ENCODE results near the gene POU3F3.

The POU3F3 gene

GRCh38 chr2:104846786-104847585, 6.9 kb upstream of the POU3F3 start:
- no peak for DNase-seq (ENCODE audit: low read depth, low spot score)
- H3K27ac ChIP-seq: no peak overlapping the region

GRCh38 chr2:104847586-104848160, 6.2 kb upstream of the POU3F3 start:
- DNase-seq (ENCODE audit: low read depth, low spot score): no peak
- H3K27ac ChIP-seq: no peak overlapping the region

GRCh38 chr2:104848526-104848925, 5.4 kb upstream of the POU3F3 start:
- H3K27ac ChIP-seq: no peak overlapping the region
- no peak for DNase-seq (ENCODE audit: low read depth, low spot score)

- DNase-seq (ENCODE audit: low read depth, low spot score): no peak
- H3K27ac ChIP-seq: no peak overlapping the region
Measured at GRCh38 chr2:104849101-104849500, 4.8 kb upstream of the POU3F3 start.

DNA sequence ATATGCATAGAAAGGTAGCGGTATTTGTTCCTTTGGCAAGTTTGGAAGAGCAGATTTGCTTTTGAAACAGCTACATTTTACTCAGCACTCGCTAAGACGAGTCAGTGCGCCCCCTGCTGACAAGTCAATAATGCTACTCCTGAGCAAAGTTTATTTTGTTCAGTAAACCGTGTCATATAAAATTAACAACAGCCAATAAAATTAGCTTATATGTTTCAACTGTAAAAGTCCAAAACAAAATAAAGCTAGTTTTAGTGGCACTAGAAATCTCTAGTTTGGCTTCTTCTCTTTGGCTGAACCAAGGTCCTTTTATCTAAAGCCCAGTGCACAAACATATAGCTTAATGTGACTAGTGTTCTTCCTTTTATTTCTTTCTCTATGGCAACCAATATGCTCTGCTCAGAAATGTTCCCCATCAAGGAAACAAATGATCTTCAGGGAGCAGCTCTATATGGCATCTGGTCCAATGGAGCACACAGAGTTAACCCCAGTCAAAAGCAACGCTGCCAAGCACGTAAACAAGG, 4.2 kb upstream of the POU3F3 start:
- H3K27ac ChIP-seq: no peak overlapping the region
- peak; percentile 22 for DNase-seq (ENCODE audit: low read depth, low spot score)

DNA sequence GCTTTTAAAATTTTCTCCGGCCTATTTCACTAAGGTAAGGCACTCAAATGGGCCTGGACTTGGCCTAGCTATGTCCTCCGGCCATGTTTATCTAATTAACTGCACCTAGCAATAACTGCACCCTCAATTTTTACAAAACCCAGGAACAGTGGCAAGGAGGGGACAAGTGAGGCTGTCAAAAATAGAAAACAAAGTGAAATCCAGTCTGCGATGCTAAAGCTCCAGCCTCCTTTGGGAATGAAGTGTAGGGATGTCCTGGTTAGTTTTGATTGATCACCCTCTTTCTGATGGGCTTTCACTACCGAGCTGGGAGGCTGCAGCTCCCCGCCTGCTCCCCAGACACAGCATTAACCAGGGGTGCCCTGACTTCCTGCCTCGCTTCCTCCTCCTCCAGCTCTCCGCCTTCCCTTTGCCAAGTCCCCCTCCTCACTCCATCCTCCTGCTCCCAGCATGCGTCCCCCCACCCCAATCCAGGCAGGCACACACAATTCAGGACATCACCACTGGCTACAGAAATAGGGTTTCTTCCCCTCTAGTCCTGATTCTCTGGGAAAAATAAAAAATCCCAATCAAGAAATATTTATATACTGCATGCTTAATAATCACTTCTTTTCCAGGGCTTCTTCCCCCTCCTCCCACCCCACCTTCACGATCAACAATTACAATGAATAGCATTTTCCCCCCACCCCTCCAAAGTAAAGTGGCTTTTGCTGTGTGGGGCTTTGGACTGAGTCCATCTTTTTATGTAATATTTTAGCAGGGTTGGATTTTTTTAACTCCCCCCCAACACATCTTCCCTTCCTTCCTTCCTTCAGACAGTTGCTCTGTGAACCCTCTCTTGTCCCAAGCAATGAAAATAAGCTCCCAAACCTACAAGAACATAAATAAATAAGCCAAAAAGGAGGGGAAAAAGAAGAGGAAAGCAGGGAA, 3.3 kb upstream of the POU3F3 start:
- H3K27ac ChIP-seq: no peak overlapping the region
- no peak for DNase-seq (ENCODE audit: low read depth, low spot score)

GRCh38 chr2:104851291-104852089, 2.4 kb upstream of the POU3F3 start:
- no peak overlapping the region for H3K27ac ChIP-seq
- DNase-seq (ENCODE audit: low read depth, low spot score): no peak

- H3K27ac ChIP-seq: no peak overlapping the region
- DNase-seq (ENCODE audit: low read depth, low spot score): no peak
Measured at GRCh38 chr2:104852090-104852666, 1.7 kb upstream of the POU3F3 start.

- no peak overlapping the region for H3K27ac ChIP-seq
- no peak for DNase-seq (ENCODE audit: low read depth, low spot score)
Measured at GRCh38 chr2:104854498-104855220, 744 bp downstream of the POU3F3 start.

GRCh38 chr2:104855221-104856085, 1.5 kb downstream of the POU3F3 start:
- DNase-seq (ENCODE audit: low read depth, low spot score): no peak
- no peak overlapping the region for H3K27ac ChIP-seq

DNA sequence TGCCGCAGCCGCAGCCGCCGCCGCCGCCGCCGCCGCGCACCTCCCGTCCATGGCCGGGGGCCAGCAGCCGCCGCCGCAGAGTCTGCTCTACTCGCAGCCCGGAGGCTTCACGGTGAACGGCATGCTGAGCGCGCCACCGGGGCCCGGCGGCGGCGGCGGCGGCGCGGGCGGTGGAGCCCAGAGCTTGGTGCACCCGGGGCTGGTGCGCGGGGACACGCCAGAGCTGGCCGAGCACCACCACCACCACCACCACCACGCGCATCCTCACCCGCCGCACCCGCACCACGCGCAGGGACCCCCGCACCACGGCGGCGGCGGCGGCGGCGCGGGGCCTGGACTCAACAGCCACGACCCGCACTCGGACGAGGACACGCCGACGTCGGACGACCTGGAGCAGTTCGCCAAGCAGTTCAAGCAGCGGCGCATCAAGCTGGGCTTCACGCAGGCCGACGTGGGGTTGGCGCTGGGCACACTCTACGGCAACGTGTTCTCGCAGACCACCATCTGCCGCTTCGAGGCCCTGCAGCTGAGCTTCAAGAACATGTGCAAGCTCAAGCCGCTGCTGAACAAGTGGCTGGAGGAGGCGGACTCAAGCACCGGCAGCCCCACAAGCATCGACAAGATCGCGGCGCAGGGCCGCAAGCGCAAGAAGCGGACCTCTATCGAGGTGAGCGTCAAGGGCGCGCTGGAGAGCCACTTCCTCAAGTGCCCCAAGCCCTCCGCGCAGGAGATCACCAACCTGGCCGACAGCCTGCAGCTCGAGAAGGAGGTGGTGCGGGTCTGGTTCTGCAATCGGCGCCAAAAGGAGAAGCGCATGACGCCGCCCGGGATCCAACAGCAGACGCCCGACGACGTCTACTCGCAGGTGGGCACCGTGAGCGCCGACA, 2.4 kb downstream of the POU3F3 start:
- no peak overlapping the region for H3K27ac ChIP-seq
- no peak for DNase-seq (ENCODE audit: low read depth, low spot score)

GRCh38 chr2:104856973-104857261, 3.0 kb downstream of the POU3F3 start:
- DNase-seq (ENCODE audit: low read depth, low spot score): no peak
- no peak overlapping the region for H3K27ac ChIP-seq

GRCh38 chr2:104857262-104858005, 3.5 kb downstream of the POU3F3 start:
- H3K27ac ChIP-seq: no peak overlapping the region
- DNase-seq (ENCODE audit: low read depth, low spot score): no peak

- H3K27ac ChIP-seq: no peak overlapping the region
- no peak for DNase-seq (ENCODE audit: low read depth, low spot score)
Measured at GRCh38 chr2:104858006-104858978, 4.4 kb downstream of the POU3F3 start.

DNA sequence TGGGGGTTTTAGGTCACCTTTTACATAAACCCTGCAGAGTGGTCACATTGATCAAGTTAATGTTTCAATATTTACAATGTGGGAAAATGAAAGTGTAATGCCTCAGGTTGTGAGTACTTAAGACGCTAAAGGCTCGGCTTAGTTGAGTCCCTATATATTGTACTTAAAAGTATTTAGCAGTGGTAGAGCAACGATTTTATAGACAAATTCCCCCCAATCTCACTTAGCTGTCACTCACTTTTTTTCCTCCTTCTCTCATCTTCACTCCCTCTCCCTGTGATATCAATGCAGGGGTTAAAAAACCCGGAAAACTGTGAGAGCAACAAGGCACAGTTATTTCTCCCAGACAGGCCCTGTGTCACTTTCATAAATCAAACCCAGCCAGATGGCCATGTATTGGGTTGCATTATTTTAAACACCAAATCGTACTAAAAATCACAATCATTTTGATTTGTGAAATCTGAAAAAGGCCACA, 5.4 kb downstream of the POU3F3 start:
- DNase-seq (ENCODE audit: low read depth, low spot score): no peak
- H3K27ac ChIP-seq: no peak overlapping the region
